IMR-90 (cell line): ENCODE data around the gene RELL2. TPM values are rescaled to one million over a fixed set of nuclear protein-coding genes. Genes with fewer than 3 reads are reported as not detected.

Experiments used
- ATAC-seq: fragments of 200-7000 bp; cut with Tn5 transposase; 2 replicates; pipeline ENCODE4 v1.9.1; 2020; ENCODE audit warnings: low read depth, mild to moderate bottlenecking, moderate library complexity
- BruUV-seq: library from RNA; stranded (reverse); fragments of 400-500 nt; replicated peaks from 2 replicates; lab custom pipeline; 2021; lab: Mats Ljungman, UMichigan
- CTCF ChIA-PET: fragments of 300-600 bp; formaldehyde crosslinking; extraction: SDS; loops from one replicate; lab custom pipeline; 2021; ENCODE audit warnings: antibody characterized with exemption; lab: Yijun Ruan, JAX
- POLR2A ChIA-PET: fragments of 300-600 bp; sonication (Branson Sonifier 250); formaldehyde crosslinking; loops from one replicate; lab custom pipeline; 2022; ENCODE audit warnings: antibody characterized with exemption; ENCODE audit not compliant: unreplicated experiment; lab: Charles Lee
- DNase-seq: peaks from one replicate; pipeline ENCODE4 v3.0.0; 2013
- H2AFZ ChIP-seq: replicated peaks from 2 replicates; pipeline ENCODE3; 2013; ENCODE audit warnings: low read length, mild to moderate bottlenecking; ENCODE audit not compliant: poor library complexity
- H2AK5ac ChIP-seq: 2 replicates; pipeline ENCODE4 v1.6.1; 2013; ENCODE audit warnings: low read depth, low read length, inconsistent platforms
- H2AK9ac ChIP-seq: replicated peaks from 2 replicates; pipeline ENCODE3; 2013; ENCODE audit warnings: mild to moderate bottlenecking, low read depth, low read length, moderate library complexity; ENCODE audit not compliant: poor library complexity
- H2BK120ac ChIP-seq: 2 replicates; pipeline ENCODE4 v1.6.1; 2013; ENCODE audit warnings: low read depth, low read length, inconsistent platforms
- H2BK15ac ChIP-seq: 3 replicates; pipeline ENCODE4 v1.6.1; 2013; ENCODE audit warnings: low read depth, low read length, inconsistent platforms
- H2BK20ac ChIP-seq: 2 replicates; pipeline ENCODE4 v1.6.1; 2013; ENCODE audit warnings: low read depth, mild to moderate bottlenecking, inconsistent platforms, low read length, moderate library complexity
- H2BK5ac ChIP-seq: 2 replicates; pipeline ENCODE4 v1.6.1; 2013; ENCODE audit warnings: mild to moderate bottlenecking, low read depth, low read length, inconsistent platforms; ENCODE audit not compliant: poor library complexity, severe bottlenecking
- H3K14ac ChIP-seq: replicated peaks from 2 replicates; pipeline ENCODE4 v1.6.1; 2013; ENCODE audit warnings: low read depth, low read length, inconsistent platforms
- H3K18ac ChIP-seq: 2 replicates; pipeline ENCODE4 v1.6.1; 2013; ENCODE audit warnings: low read depth, low read length, control low read depth
- H3K23ac ChIP-seq: 2 replicates; pipeline ENCODE4 v1.6.1; 2013; ENCODE audit warnings: low read depth, low read length, inconsistent platforms
- H3K27ac ChIP-seq: 2 replicates; pipeline ENCODE4 v1.5.1; 2013; ENCODE audit warnings: mild to moderate bottlenecking, control low read depth, low read length; ENCODE audit not compliant: insufficient read depth
- H3K27me3 ChIP-seq: 2 replicates; pipeline ENCODE4 v1.6.1; 2013; ENCODE audit warnings: low read length; ENCODE audit not compliant: control insufficient read depth, insufficient read depth
- H3K36me3 ChIP-seq: 2 replicates; pipeline ENCODE4 v1.6.1; 2013; ENCODE audit warnings: low read length, mixed read lengths; ENCODE audit not compliant: control insufficient read depth, insufficient read depth
- H3K4ac ChIP-seq: 2 replicates; pipeline ENCODE4 v1.6.1; 2013; ENCODE audit warnings: low read depth, low read length, inconsistent platforms
- H3K4me1 ChIP-seq: 2 replicates; pipeline ENCODE4 v1.6.1; 2013; ENCODE audit warnings: low read length, mixed read lengths; ENCODE audit not compliant: control insufficient read depth, insufficient read depth
- H3K4me2 ChIP-seq: 2 replicates; pipeline ENCODE4 v1.6.1; 2013; ENCODE audit warnings: low read depth, mild to moderate bottlenecking, control low read depth, low read length, moderate library complexity
- H3K4me3 ChIP-seq: 2 replicates; pipeline ENCODE4 v1.5.1; 2013; ENCODE audit warnings: low read depth, mild to moderate bottlenecking, control low read depth, low read length, moderate library complexity; ENCODE audit not compliant: insufficient read depth
- H3K56ac ChIP-seq: 2 replicates; pipeline ENCODE4 v1.6.1; 2013; ENCODE audit warnings: low read length, inconsistent platforms; ENCODE audit not compliant: insufficient read depth; ENCODE audit errors: extremely low read depth
- H3K79me1 ChIP-seq, 2 experiments: 2 replicates each; pipeline ENCODE4 v1.6.1; 2013; ENCODE audit warnings: low read length in 2 of 2, inconsistent platforms in 1 of 2, low read depth in 1 of 2
- H3K9ac ChIP-seq: 2 replicates; pipeline ENCODE4 v1.6.1; 2013; ENCODE audit warnings: low read depth, low read length, control low read depth
- H3K9me1 ChIP-seq: 2 replicates; pipeline ENCODE4 v1.6.1; 2013; ENCODE audit warnings: low read length, inconsistent platforms; ENCODE audit not compliant: insufficient read depth
- H3K9me3 ChIP-seq: 2 replicates; pipeline ENCODE4 v1.6.1; 2013; ENCODE audit warnings: low read length; ENCODE audit not compliant: control insufficient read depth, insufficient read depth
- H4K20me1 ChIP-seq: 2 replicates; pipeline ENCODE4 v1.6.1; 2013; ENCODE audit warnings: low read length, inconsistent platforms; ENCODE audit not compliant: insufficient read depth
- H4K5ac ChIP-seq: 2 replicates; pipeline ENCODE4 v1.6.1; 2013; ENCODE audit warnings: mild to moderate bottlenecking, low read depth, low read length, control low read depth
- H4K8ac ChIP-seq, 2 experiments: 2 replicates each; pipeline ENCODE4 v1.6.1; 2013; ENCODE audit warnings: low read depth in 2 of 2, low read length in 2 of 2, control low read depth in 1 of 2, inconsistent platforms in 1 of 2
- H4K91ac ChIP-seq: 2 replicates; pipeline ENCODE4 v1.6.1; 2013; ENCODE audit warnings: low read depth, low read length, inconsistent platforms; ENCODE audit not compliant: insufficient read depth
- BHLHE40 ChIP-seq: fragments of 150-350 bp; IDR thresholded peaks from 2 replicates; pipeline ENCODE4 v1.6.1; 2016; ENCODE audit warnings: mild to moderate bottlenecking, low read depth, low read length
- CEBPB ChIP-seq: IDR thresholded peaks from 2 replicates; pipeline ENCODE4 v1.6.1; 2012; ENCODE audit warnings: low read depth, low read length, improper control_type of control experiment
- CHD1 ChIP-seq: IDR thresholded peaks from 2 replicates; pipeline ENCODE4 v1.6.1; 2012; ENCODE audit warnings: low read depth, low read length, improper control_type of control experiment
- CTCF ChIP-seq: conservative IDR thresholded peaks from 2 replicates; pipeline ENCODE4 v1.5.1; 2012; ENCODE audit warnings: mild to moderate bottlenecking, low read depth, low read length, improper control_type of control experiment
- ELK1 ChIP-seq: fragments of 150-350 bp; IDR thresholded peaks from 2 replicates; pipeline ENCODE4 v1.6.1; 2016; ENCODE audit warnings: low read depth, mild to moderate bottlenecking, low read length, moderate library complexity, borderline replicate concordance
- FOS ChIP-seq: fragments of 150-350 bp; IDR thresholded peaks from 2 replicates; pipeline ENCODE4 v1.6.1; 2016; ENCODE audit warnings: low read depth, low read length
- MAFK ChIP-seq: IDR thresholded peaks from 2 replicates; pipeline ENCODE4 v1.6.1; 2012; ENCODE audit warnings: low read depth, low read length, improper control_type of control experiment
- MAZ ChIP-seq: IDR thresholded peaks from 2 replicates; pipeline ENCODE4 v1.6.1; 2012; ENCODE audit warnings: low read depth, mild to moderate bottlenecking, low read length, improper control_type of control experiment, moderate library complexity, borderline replicate concordance
- MXI1 ChIP-seq: IDR thresholded peaks from 2 replicates; pipeline ENCODE4 v1.6.1; 2012; ENCODE audit warnings: low read depth, mild to moderate bottlenecking, low read length, moderate library complexity, borderline replicate concordance
- NFE2L2 ChIP-seq: fragments of 150-350 bp; IDR thresholded peaks from 2 replicates; pipeline ENCODE4 v1.6.1; 2016; ENCODE audit warnings: low read depth, mild to moderate bottlenecking, low read length
- POLR2A ChIP-seq: IDR thresholded peaks from 2 replicates; pipeline ENCODE4 v1.6.1; 2012; ENCODE audit warnings: mild to moderate bottlenecking, low read depth, low read length
- RAD21 ChIP-seq: IDR thresholded peaks from 2 replicates; pipeline ENCODE4 v1.6.1; 2012; ENCODE audit warnings: low read length, improper control_type of control experiment
- RCOR1 ChIP-seq: IDR thresholded peaks from 2 replicates; pipeline ENCODE4 v1.6.1; 2012; ENCODE audit warnings: mild to moderate bottlenecking, low read length, improper control_type of control experiment; ENCODE audit not compliant: insufficient replicate concordance
- RFX5 ChIP-seq: IDR thresholded peaks from 2 replicates; pipeline ENCODE4 v1.8.0; 2012; ENCODE audit warnings: low read depth, mild to moderate bottlenecking, low read length, moderate library complexity
- SMC3 ChIP-seq: fragments of 150-350 bp; IDR thresholded peaks from 2 replicates; pipeline ENCODE4 v1.6.1; 2016; ENCODE audit warnings: low read depth, mild to moderate bottlenecking, antibody characterized with exemption, low read length, moderate library complexity
- USF2 ChIP-seq: fragments of 150-350 bp; IDR thresholded peaks from 2 replicates; pipeline ENCODE4 v1.6.1; 2017; ENCODE audit warnings: mild to moderate bottlenecking, antibody characterized with exemption, low read length, low read depth
- WGBS, 2 experiments: methylation state at CpG; one replicate each; pipeline versions ENCODE4 v1.1.5 to v1.1.7; 2013; ENCODE audit warnings: missing lambda C conversion rate in 2 of 2; ENCODE audit not compliant: insufficient read length in 1 of 2; ENCODE audit errors: extremely low coverage in 2 of 2; 5-methylcytosine and 5-hydroxymethylcytosine counted together
- dilution Hi-C: fragments of 300-500 bp; cut with HindIII; formaldehyde crosslinking; loops from one replicate; pipeline ENCODE4 v1.14.3; 2018; ENCODE audit warnings: low sequenced_read_pairs; ENCODE audit not compliant: unreplicated experiment
- in situ Hi-C: fragments of 300-500 bp; cut with MboI; formaldehyde crosslinking; loops from 3 replicates; pipeline ENCODE4 v1.14.3; 2019; ENCODE audit warnings: low sequenced_read_pairs, inconsistent platforms, mixed read lengths
- intact Hi-C: fragments of 100-400 bp; cut with micrococcal nuclease; formaldehyde crosslinking; loops from 2 replicates; pipeline ENCODE4 v1.10.0; 2022
- polyA plus RNA-seq, 3 experiments: library from polyadenylated mRNA; depleted of rRNA; stranded (reverse); fragments of >200 nt; gene quantifications; 2 replicates each; pipeline ENCODE4 v1.2.3, GENCODE V29; 2012; ENCODE audit warnings: low replicate concordance in 1 of 3
- total RNA-seq: library from RNA; depleted of rRNA; stranded (reverse); fragments of >200 nt; gene quantifications from 2 replicates; pipeline ENCODE4 v1.2.3, GENCODE V29; 2012

The RELL2 gene
- total and polyA plus RNA-seq, 2 of the 4 experiments (the other 2 are of a cell fraction), result 2.2 to 7.6 TPM

GRCh38 chr5:141630570-141631140 is 6.1 kb upstream of the RELL2 start:
- dilution Hi-C loops, result no loop called here
- no peak overlapping the region for H2BK5ac ChIP-seq
- no peak overlapping the region for H3K4ac ChIP-seq
- H3K79me1 ChIP-seq, result peaks cover 39 to 54% of the 10 kb centered on the region in 2 experiments
- in situ Hi-C loops, result no loop called here
- H4K5ac ChIP-seq, result no peak overlapping the region
- H2AK9ac ChIP-seq, result no peak overlapping the region
- H2AK5ac ChIP-seq, result no peak overlapping the region
- H3K9me3 ChIP-seq, result no peaks in the 10 kb centered on the region
- intact Hi-C loops, result no loop called here
- no TSS peak for BruUV-seq
- no peak overlapping the region for H2AFZ ChIP-seq
- no peak overlapping the region for H4K91ac ChIP-seq
- TF ChIP-seq RFX5 (no peak), USF2 (no peak), BHLHE40 (no peak), CEBPB (no peak), RCOR1 (no peak), NFE2L2 (no peak), MXI1 (no peak), MAZ (no peak), ELK1 (no peak), POLR2A (no peak), MAFK (no peak), FOS (no peak), CTCF (no peak), CHD1 (no peak), RAD21 (no peak), SMC3 (no peak)
- CTCF ChIA-PET, result interaction anchor here (0.8 to 1.9 kb wide), 4 partner anchors 11 to 311 kb away, joined by 5 to 8 read pairs (median 6); partner anchors contain the start of genes DIAPH1 and TAF7
- H3K27me3 ChIP-seq, result no peaks in the 10 kb centered on the region
- no CpG with 5 or more reads among the region's 5 CpGs for WGBS, 2 experiments
- H3K4me1 ChIP-seq, result peaks cover 8% of the 10 kb centered on the region
- DNase-seq, result no peak
- H4K8ac ChIP-seq, result no peak overlapping the region
- peaks cover 45% of the 10 kb centered on the region for H3K36me3 ChIP-seq
- peaks cover 37% of the 10 kb centered on the region for H3K9me1 ChIP-seq
- H3K56ac ChIP-seq, result no peak overlapping the region
- H2BK120ac ChIP-seq, result no peak overlapping the region
- no peak overlapping the region for H3K9ac ChIP-seq
- H3K18ac ChIP-seq, result no peak overlapping the region
- H2BK15ac ChIP-seq, result no peak overlapping the region
- no peak for ATAC-seq
- no peak overlapping the region for H2BK20ac ChIP-seq
- H3K14ac ChIP-seq, result no peak overlapping the region
- no peak overlapping the region for H3K27ac ChIP-seq
- H4K20me1 ChIP-seq, result peaks cover 23% of the 10 kb centered on the region
- POLR2A ChIA-PET, result no interaction called here
- H3K23ac ChIP-seq, result no peak overlapping the region
- no peak overlapping the region for H3K4me3 ChIP-seq
- H3K4me2 ChIP-seq, result no peak overlapping the region
